Measurements from ENCODE around the gene GOLGA8F.
"Not testable (repeated sequence)": the region's sequence is repeated elsewhere in the genome, so short reads cannot be mapped to it uniquely, and the experiment has no call there.

Gene GOLGA8F

GRCh38 chr15:28378364-28378763 lies at the start of gene GOLGA8F:
GOLGA8F (plus strand) TSS chr15:28378664; CDS start chr15:28378762, 98 bp downstream.
- H3K4me3 ChIP-seq (ENCODE audit: low read depth, low read length); DNase-seq (ENCODE audit: low read depth): not testable (repeated sequence)

- not testable (repeated sequence) for H3K4me3 ChIP-seq (ENCODE audit: low read depth, low read length); DNase-seq (ENCODE audit: low read depth)
These were observed 20.5 kb upstream of the GOLGA8F start, which contains the start of gene GOLGA6L24 for GRCh38 chr15:28357984-28358383. GOLGA6L24 (minus strand) TSS chr15:28358084; CDS start chr15:28358023, 61 bp downstream.

- DNase-seq (ENCODE audit: low read depth); H3K4me3 ChIP-seq (ENCODE audit: low read depth, low read length): not testable (repeated sequence)
These were observed 13.0 kb upstream of the GOLGA8F start for GRCh38 chr15:28365502-28365901.

GRCh38 chr15:28380053-28380452 lies 1.6 kb downstream of the GOLGA8F start:
- not testable (repeated sequence) for H3K4me3 ChIP-seq (ENCODE audit: low read depth, low read length); DNase-seq (ENCODE audit: low read depth)

- not testable (repeated sequence) for DNase-seq (ENCODE audit: low read depth); H3K4me3 ChIP-seq (ENCODE audit: low read depth, low read length)
These were observed 17.6 kb downstream of the GOLGA8F start for GRCh38 chr15:28396022-28396421.

- not testable (repeated sequence) for H3K4me3 ChIP-seq (ENCODE audit: low read depth, low read length); DNase-seq (ENCODE audit: low read depth)
These were observed 24.4 kb downstream of the GOLGA8F start for GRCh38 chr15:28402774-28403435.

GRCh38 chr15:28420470-28420869 lies 42.0 kb downstream of the GOLGA8F start:
- DNase-seq (ENCODE audit: low read depth); H3K4me3 ChIP-seq (ENCODE audit: low read depth, low read length): not testable (repeated sequence)

- not testable (repeated sequence) for H3K4me3 ChIP-seq (ENCODE audit: low read depth, low read length); DNase-seq (ENCODE audit: low read depth)
These were observed 57.1 kb downstream of the GOLGA8F start for GRCh38 chr15:28435594-28435993.
